IPS-11a (cell line): Measurements from ENCODE around the gene LARGE1.

Experiments
- H3K4me3 ChIP-seq: one replicate; pipeline ENCODE4 v1.5.1; 2013; ENCODE audit warnings: low read depth, low read length, control low read depth

The LARGE1 gene

GRCh38 chr22:33678523-33678922 lies 241.8 kb downstream of the LARGE1 start:
- H3K4me3 ChIP-seq = no peak overlapping the region

DNA sequence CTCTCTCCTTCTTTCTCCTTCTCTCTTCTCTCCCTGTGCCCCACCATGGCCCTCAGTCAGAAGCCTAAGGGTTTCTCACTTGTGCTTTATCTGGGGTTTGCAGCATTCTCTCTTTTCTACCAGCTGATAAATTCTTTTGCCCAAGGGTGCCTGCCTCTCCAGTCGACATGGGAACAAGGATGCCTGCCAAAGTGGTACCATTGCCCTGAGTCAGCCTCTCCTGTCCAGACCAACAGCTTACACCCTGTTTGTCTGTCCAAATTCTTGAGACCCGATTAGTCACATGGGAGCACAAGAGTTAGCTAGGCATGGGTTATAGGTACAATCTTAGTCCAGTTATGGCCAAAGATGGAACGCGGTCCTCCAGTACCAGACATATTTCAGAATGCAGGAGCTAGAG lies 242.7 kb downstream of the LARGE1 start:
- H3K4me3 ChIP-seq = no peak overlapping the region

- H3K4me3 ChIP-seq = no peak overlapping the region
Observed at GRCh38 chr22:33674357-33674756, 245.9 kb downstream of the LARGE1 start.

DNA sequence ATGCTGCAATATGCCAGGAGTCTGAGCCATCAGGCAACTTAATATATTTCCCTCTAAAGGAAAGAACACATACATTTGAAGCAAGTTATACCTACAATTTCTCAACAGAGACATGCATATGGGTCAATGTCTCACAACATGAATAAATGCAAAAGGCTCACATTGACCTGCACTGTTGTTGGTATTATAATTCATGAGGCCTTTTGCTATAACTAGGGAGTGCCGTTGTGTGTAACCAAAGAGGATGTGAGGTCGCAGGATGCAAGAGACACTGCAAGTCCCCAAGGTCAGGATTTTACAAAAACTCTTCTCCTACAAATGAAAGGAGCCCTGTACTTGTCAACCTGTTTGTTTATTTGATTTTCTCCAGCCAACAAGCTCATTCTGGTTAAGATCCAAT lies 250.5 kb downstream of the LARGE1 start:
- no peak overlapping the region for H3K4me3 ChIP-seq

- H3K4me3 ChIP-seq = no peak overlapping the region
Observed at GRCh38 chr22:33666961-33667619, 253.2 kb downstream of the LARGE1 start.

GRCh38 chr22:33666279-33666960 lies 253.9 kb downstream of the LARGE1 start:
- H3K4me3 ChIP-seq = no peak overlapping the region

- H3K4me3 ChIP-seq = no peak overlapping the region
Observed at GRCh38 chr22:33659448-33659847, 260.8 kb downstream of the LARGE1 start.

GRCh38 chr22:33658775-33659174 lies 261.5 kb downstream of the LARGE1 start:
- no peak overlapping the region for H3K4me3 ChIP-seq

- H3K4me3 ChIP-seq = no peak overlapping the region
Observed at GRCh38 chr22:33657670-33658069, 262.6 kb downstream of the LARGE1 start.

GRCh38 chr22:33656808-33657628 lies 263.3 kb downstream of the LARGE1 start:
- no peak overlapping the region for H3K4me3 ChIP-seq

DNA sequence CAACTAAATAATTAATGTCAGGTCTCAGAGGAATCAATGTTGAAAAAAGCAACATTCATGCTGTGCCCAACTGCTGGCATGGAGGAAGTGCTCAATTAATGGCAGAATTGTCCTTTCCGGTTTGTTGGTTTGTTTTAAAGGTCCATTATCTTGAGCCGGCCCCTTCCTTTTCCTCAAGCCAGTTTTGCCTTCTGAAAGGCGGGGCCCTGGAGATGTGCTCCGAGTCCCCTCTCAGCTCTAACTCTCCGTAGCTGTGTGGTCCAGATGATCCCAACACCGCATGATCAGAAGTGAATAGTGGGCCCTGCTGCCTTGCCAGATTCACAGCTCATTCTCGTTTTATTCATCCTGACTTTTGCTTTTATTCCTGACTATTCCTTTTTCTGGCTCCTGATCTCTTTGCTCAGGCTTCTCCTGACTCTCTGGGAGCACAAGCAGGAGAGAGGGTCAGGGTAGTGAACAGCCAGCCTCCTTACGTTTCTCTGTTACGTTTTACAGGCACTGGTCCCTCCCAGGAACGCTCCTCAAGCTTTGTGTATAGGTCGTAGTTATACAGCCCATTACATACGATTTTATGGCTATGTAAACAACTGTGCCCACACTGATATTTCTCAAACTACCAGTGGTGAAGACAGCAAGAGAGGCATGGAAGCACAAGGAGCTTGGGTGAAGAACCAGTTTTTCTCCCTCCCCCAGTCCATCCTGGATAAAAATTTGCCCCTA lies 265.9 kb downstream of the LARGE1 start:
- no peak overlapping the region for H3K4me3 ChIP-seq

DNA sequence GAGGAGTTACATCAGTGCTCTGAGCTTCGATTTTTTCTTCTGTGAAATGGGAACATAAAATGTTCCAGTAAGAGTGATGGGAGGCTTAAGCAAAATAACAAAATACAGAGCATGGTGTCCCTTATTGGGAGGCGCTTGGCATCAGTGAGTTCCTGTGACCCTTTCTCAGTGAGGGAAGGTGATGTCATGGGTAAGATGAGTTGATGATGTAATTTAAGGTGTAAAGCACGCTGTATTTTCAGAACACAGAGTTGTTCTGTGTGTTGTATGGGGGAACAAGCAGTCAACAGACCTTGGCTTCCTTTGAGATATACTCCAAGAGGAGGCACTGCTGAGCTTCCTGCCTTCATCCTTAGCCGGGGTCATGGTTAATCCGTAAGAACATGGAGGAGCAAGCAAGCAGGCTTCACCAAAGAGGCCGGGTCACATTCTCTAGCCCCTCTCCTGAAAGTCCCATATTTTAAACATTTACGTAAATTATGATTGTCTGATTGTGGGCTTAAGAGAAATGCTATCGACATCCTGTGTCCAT lies 266.7 kb downstream of the LARGE1 start:
- no peak overlapping the region for H3K4me3 ChIP-seq

DNA sequence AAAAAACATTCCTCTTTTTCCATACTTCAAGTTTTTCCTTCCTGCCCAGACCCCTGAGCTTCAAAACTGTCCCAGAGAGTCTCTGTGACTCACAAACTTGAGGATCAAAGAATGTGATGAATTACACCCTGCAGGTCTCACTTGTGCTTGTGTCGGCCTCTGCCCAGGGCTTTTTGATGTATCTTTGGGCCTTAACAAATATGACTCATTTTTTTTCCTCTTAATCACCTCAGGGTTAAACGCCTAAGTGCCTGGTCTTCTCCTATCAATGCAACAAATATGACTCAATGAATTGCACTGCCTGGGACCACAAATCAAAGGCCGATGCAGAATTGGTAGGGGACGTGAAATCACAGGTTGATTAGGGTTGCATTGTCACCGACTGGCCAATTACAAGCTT lies 267.7 kb downstream of the LARGE1 start:
- H3K4me3 ChIP-seq = no peak overlapping the region

DNA sequence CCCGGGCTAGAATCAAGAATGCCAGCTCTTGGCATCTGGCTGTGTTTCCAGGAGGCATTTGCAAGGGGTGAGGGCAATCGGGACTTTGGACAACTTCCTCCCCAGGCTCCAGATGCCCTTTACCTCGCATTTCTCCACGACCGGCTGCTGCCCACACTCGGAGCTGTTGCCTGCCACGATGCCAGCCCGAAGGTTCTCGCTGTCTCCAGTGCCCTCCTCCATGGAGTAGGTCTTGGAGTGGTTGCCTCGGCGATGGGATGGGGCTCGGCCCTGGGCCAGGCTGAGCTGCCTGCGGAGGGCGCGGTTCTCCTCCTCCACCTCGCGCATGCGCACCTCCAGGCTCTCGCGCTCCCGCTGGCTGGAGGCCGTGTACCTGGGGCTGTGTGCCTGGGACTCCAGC lies 270.0 kb downstream of the LARGE1 start:
- no peak overlapping the region for H3K4me3 ChIP-seq

DNA sequence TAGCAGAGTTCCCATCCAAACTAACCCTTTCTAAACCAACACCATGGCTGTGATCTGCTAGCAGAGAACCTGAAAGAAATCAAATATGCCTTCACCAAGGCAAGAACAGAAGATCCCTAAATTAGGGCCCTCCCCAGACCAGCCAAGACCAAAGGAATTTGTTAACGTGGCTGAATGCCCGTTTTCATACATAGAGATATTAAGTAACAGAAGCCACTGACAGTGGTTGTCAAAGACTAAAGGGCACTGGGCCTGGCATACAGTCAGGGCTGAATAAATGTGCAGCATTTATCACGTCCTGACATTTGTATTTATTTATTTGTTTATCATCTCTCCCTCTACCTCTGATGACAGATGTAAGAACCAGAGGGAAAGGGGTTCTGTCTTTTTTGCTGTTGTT lies 271.8 kb downstream of the LARGE1 start:
- no peak overlapping the region for H3K4me3 ChIP-seq

GRCh38 chr22:33640900-33641299 lies 279.4 kb downstream of the LARGE1 start:
- H3K4me3 ChIP-seq = no peak overlapping the region

- H3K4me3 ChIP-seq = no peak overlapping the region
Observed at GRCh38 chr22:33639588-33640254, 280.6 kb downstream of the LARGE1 start.

- no peak overlapping the region for H3K4me3 ChIP-seq
Observed at GRCh38 chr22:33635766-33636165, 284.5 kb downstream of the LARGE1 start.

DNA sequence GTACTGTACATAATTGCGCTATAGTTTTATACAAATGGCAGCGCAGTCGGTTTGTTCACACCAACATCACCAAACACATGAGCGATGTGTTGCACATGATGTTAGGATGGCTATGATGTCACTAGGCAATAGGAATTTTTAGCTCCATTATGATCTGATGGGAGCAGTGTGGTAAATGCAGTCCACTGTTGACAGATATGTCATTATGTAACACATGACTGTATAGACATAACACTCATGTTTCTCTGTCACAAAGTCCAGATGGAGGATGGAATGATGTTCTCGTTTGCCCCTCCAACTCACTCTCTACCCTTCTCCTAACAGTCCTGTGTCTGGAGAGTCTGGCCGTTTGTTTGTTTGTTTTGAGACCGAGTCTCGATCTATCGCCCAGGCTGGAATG lies 288.5 kb downstream of the LARGE1 start:
- H3K4me3 ChIP-seq = no peak overlapping the region

DNA sequence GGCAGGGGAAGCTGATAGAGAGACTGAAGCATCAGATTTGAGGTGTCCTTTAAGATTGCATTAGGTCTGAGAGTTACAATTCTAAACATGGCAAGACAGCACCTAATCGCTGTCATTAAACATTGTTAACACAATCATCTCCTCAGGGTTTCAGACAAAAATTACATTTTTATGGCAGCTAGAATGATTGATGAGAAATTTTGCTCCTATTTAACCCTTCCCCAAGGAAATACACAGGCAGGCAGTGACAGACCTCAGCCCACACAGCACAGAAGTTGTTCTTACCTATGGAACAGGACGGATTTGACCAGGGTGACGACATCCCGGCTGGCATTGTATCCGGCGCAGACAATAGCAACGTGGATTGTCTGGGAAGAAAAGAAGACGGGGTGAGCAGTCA lies 294.3 kb downstream of the LARGE1 start:
- no peak overlapping the region for H3K4me3 ChIP-seq
